Measurements from ENCODE around the gene SLC6A6. TPM values are rescaled to one million over a fixed set of nuclear protein-coding genes. Genes with fewer than 3 reads are reported as not detected.

Gene SLC6A6
- polyA plus RNA-seq, 1 donor (not counting 4 experiments of a cell fraction or from before 2014, with no cell fraction given), result 8.3 TPM

DNA sequence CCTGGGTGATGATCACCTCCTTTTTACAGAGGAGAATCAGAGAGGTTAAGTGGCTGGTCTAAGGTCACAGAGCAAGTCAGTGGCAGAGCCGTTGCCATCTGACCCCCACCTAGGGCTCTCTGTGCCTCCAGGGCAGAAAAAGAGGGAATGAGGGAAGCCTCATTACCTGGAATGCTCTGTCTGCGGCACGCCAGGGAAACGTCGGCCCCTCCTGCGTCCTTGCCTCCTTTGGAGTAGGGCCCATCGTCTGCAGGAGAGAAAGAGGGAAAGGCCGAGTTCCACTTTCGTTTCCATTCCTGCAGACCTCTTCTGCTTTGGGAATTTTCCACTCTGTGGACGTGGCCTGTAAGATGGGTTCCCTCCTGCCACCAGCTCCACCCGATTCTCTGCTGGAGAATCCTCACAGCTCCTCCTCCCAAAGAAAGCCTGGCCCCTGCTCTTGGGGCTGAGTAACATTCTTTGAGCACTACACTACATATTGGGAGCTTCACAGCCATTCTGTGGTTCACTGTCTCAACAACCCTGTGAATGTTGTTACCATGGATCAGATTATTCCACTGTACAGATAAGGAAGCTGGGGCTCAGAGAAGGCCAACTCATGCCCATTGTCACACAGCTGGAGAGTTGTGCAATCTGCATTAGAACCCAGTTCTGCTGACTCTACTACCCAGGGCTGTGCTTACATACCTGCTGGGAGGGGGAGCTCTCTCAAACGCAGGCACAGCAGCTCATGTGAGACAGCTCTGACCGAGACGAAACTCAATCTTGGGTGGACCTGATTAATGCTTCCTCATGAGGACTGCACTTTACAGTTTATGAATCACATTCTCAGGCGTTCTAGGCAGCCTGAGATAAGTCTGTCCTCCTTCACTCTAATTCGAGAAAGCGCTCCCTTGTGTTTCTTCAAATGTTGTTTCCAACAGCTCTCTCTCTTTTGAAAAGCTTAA, 123.6 kb downstream of the SLC6A6 start:
- peak overlapping the region in 1 of 3 experiments; percentile 40 for H3K4me3 ChIP-seq (ENCODE audit: control insufficient read depth in 2 of 3, extremely low read depth in 1 of 3, insufficient read depth in 2 of 3, low read depth in 1 of 3, low read length in 3 of 3)
- dilution Hi-C loops (cut with MboI; ENCODE audit: extremely low pct_ligation_motif_present, low sequenced_read_pairs), result no loop called here
- no peak overlapping the region for H3K9ac ChIP-seq (ENCODE audit: control insufficient read depth, extremely low read depth, insufficient read depth, low read length)
- H3K27ac ChIP-seq (ENCODE audit: control insufficient read depth, insufficient read depth, low read length), result no peak overlapping the region
- no peaks in the 10 kb centered on the region for H3K9me1 ChIP-seq (ENCODE audit: control insufficient read depth, extremely low read depth, insufficient read depth, low read length)
- FAIRE-seq, result peak; percentile 74
- H3K4me1 ChIP-seq (ENCODE audit: control insufficient read depth, extremely low read depth, insufficient read depth, low read length), result peaks cover 10% of the 10 kb centered on the region
- H3K9me3 ChIP-seq (ENCODE audit: control insufficient read depth, low read depth, low read length), result no peaks in the 10 kb centered on the region
- H2AFZ ChIP-seq (ENCODE audit: control insufficient read depth, low read length), result peak overlapping the region; percentile 51
- H3K36me3 ChIP-seq (ENCODE audit: control insufficient read depth in 2 of 2, extremely low read depth in 1 of 2, insufficient read depth in 2 of 2, low read length in 2 of 2), result no peaks in the 10 kb centered on the region
- DNase-seq (ENCODE audit: low read depth, low spot score), result no peak
- peaks cover 4% of the 10 kb centered on the region for H4K20me1 ChIP-seq (ENCODE audit: control insufficient read depth, extremely low read depth, insufficient read depth, low read length)
- peak overlapping the region; percentile 24 for H3K4me2 ChIP-seq (ENCODE audit: control insufficient read depth, extremely low read depth, insufficient read depth, low read depth, low read length)
- TF ChIP-seq, protein P1, sequence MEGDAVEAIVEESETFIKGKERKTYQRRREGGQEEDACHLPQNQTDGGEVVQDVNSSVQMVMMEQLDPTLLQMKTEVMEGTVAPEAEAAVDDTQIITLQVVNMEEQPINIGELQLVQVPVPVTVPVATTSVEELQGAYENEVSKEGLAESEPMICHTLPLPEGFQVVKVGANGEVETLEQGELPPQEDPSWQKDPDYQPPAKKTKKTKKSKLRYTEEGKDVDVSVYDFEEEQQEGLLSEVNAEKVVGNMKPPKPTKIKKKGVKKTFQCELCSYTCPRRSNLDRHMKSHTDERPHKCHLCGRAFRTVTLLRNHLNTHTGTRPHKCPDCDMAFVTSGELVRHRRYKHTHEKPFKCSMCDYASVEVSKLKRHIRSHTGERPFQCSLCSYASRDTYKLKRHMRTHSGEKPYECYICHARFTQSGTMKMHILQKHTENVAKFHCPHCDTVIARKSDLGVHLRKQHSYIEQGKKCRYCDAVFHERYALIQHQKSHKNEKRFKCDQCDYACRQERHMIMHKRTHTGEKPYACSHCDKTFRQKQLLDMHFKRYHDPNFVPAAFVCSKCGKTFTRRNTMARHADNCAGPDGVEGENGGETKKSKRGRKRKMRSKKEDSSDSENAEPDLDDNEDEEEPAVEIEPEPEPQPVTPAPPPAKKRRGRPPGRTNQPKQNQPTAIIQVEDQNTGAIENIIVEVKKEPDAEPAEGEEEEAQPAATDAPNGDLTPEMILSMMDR (optimal IDR thresholded peaks at IDR 0.05 in 1 of 3, IDR thresholded peaks at IDR 0.05 in 1 of 3, conservative IDR thresholded peaks at IDR 0.05 in 1 of 3; ENCODE audit: extremely low read depth in 1 of 3, insufficient read depth in 2 of 3, low read length in 3 of 3), result no peak
- no peak for TF ChIP-seq EZH2 (IDR thresholded peaks at IDR 0.05; ENCODE audit: low read length)
- peaks cover 4% of the 10 kb centered on the region for H3K27me3 ChIP-seq (ENCODE audit: control insufficient read depth, extremely low read depth, insufficient read depth, low read length)
- H3K79me2 ChIP-seq (ENCODE audit: control insufficient read depth, insufficient read depth, low read length), result no peaks in the 10 kb centered on the region

DNA sequence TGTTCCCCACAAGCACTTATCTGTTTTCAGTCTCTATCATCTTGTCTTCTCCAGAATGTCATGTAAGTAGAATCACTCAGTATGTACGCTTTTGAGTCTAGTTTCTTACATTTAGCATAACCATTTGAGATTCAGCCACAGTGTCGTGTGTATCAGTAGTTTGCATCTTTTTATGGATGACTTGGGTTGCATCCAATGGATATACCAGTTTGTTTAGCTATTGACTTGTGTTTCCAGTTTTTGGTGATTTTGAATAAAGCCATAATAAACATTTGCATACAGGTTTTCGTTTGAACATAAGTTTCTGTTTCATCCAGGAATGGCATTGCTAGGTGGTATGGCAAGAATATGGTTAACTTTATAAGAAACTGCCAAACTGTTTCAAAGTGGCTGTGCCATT, 125.7 kb downstream of the SLC6A6 start:
- no peaks in the 10 kb centered on the region for H3K9me1 ChIP-seq (ENCODE audit: control insufficient read depth, extremely low read depth, insufficient read depth, low read length)
- FAIRE-seq, result no peak
- no peaks in the 10 kb centered on the region for H4K20me1 ChIP-seq (ENCODE audit: control insufficient read depth, extremely low read depth, insufficient read depth, low read length)
- peaks cover 14% of the 10 kb centered on the region for H3K4me1 ChIP-seq (ENCODE audit: control insufficient read depth, extremely low read depth, insufficient read depth, low read length)
- no peak overlapping the region for H3K4me2 ChIP-seq (ENCODE audit: control insufficient read depth, extremely low read depth, insufficient read depth, low read depth, low read length)
- no peak overlapping the region for H3K9ac ChIP-seq (ENCODE audit: control insufficient read depth, extremely low read depth, insufficient read depth, low read length)
- no peaks in the 10 kb centered on the region for H3K27me3 ChIP-seq (ENCODE audit: control insufficient read depth, extremely low read depth, insufficient read depth, low read length)
- no peak for DNase-seq (ENCODE audit: low read depth, low spot score)
- H3K79me2 ChIP-seq (ENCODE audit: control insufficient read depth, insufficient read depth, low read length), result no peaks in the 10 kb centered on the region
- no peak overlapping the region for H3K27ac ChIP-seq (ENCODE audit: control insufficient read depth, insufficient read depth, low read length)
- H2AFZ ChIP-seq (ENCODE audit: control insufficient read depth, low read length), result no peak overlapping the region
- dilution Hi-C loops (cut with MboI; ENCODE audit: extremely low pct_ligation_motif_present, low sequenced_read_pairs), result no loop called here
- no peaks in the 10 kb centered on the region for H3K9me3 ChIP-seq (ENCODE audit: control insufficient read depth, low read depth, low read length)
- TF ChIP-seq, protein P1 (optimal IDR thresholded peaks at IDR 0.05 in 1 of 3, IDR thresholded peaks at IDR 0.05 in 1 of 3, conservative IDR thresholded peaks at IDR 0.05 in 1 of 3; ENCODE audit: extremely low read depth in 1 of 3, insufficient read depth in 2 of 3, low read length in 3 of 3), result no peak
- TF ChIP-seq EZH2 (IDR thresholded peaks at IDR 0.05; ENCODE audit: low read length), result no peak
- no peak overlapping the region for H3K4me3 ChIP-seq (ENCODE audit: control insufficient read depth in 2 of 3, extremely low read depth in 1 of 3, insufficient read depth in 2 of 3, low read depth in 1 of 3, low read length in 3 of 3)
- H3K36me3 ChIP-seq (ENCODE audit: control insufficient read depth in 2 of 2, extremely low read depth in 1 of 2, insufficient read depth in 2 of 2, low read length in 2 of 2), result no peaks in the 10 kb centered on the region
